SK-N-SH (cell line): ENCODE measurements around the gene PSMB8.

Experiments used
- FOXM1 ChIP-seq: IDR thresholded peaks from 2 replicates; pipeline ENCODE4 v1.4.0; 2012; ENCODE audit warnings: low read depth, mild to moderate bottlenecking
- POLR2AphosphoS5 ChIP-seq: IDR thresholded peaks from 2 replicates; pipeline ENCODE4 v1.6.1; 2012; ENCODE audit warnings: low read depth, low read length
- TAF1 ChIP-seq: IDR thresholded peaks from 2 replicates; pipeline ENCODE4 v1.6.1; 2012; ENCODE audit warnings: low read depth, mild to moderate bottlenecking, low read length, moderate library complexity, borderline replicate concordance
- TF ChIP-seq, protein P1 (sequence below): fragments of 200-600 bp; sonication (generic); IDR thresholded peaks from 2 replicates; pipeline ENCODE4 v1.6.1; 2017; ENCODE audit warnings: antibody characterized with exemption, mild to moderate bottlenecking, moderate library complexity
- TF ChIP-seq, protein P2 (sequence below): fragments of 150-350 bp; IDR thresholded peaks from 2 replicates; pipeline ENCODE4 v1.6.1; 2017; ENCODE audit warnings: antibody characterized with exemption, low read length, low read depth, borderline replicate concordance
- TF ChIP-seq, protein P3 (sequence below): IDR thresholded peaks from 2 replicates; pipeline ENCODE4; 2012
- TF ChIP-seq, protein P4 (sequence below): IDR thresholded peaks from 2 replicates; pipeline ENCODE4 v1.4.0; 2012; ENCODE audit warnings: low read depth

DNA sequence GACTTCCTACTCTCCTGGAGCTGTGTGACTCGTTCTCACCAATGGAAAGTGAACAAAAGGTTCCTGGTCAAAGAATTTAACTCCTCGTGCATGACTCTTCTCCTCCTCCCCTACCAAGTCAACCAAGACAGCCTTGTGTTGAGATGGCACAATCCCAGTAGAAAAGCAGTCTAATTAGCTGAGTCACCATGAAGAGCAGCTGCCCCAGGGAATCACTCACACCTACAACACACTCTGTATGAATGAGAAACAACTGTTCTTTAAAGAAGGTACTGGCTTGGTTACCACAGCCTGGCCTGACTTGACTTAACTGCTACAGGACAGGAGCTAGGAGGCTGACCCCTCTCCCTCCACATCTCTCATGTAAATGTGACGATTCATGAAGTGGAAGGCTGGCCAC lies 24.1 kb downstream of the PSMB8 start:
- TF ChIP-seq, protein P1, sequence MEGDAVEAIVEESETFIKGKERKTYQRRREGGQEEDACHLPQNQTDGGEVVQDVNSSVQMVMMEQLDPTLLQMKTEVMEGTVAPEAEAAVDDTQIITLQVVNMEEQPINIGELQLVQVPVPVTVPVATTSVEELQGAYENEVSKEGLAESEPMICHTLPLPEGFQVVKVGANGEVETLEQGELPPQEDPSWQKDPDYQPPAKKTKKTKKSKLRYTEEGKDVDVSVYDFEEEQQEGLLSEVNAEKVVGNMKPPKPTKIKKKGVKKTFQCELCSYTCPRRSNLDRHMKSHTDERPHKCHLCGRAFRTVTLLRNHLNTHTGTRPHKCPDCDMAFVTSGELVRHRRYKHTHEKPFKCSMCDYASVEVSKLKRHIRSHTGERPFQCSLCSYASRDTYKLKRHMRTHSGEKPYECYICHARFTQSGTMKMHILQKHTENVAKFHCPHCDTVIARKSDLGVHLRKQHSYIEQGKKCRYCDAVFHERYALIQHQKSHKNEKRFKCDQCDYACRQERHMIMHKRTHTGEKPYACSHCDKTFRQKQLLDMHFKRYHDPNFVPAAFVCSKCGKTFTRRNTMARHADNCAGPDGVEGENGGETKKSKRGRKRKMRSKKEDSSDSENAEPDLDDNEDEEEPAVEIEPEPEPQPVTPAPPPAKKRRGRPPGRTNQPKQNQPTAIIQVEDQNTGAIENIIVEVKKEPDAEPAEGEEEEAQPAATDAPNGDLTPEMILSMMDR, result no peak
- TF ChIP-seq, protein P2, sequence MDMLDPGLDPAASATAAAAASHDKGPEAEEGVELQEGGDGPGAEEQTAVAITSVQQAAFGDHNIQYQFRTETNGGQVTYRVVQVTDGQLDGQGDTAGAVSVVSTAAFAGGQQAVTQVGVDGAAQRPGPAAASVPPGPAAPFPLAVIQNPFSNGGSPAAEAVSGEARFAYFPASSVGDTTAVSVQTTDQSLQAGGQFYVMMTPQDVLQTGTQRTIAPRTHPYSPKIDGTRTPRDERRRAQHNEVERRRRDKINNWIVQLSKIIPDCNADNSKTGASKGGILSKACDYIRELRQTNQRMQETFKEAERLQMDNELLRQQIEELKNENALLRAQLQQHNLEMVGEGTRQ, result no peak
- TF ChIP-seq, protein P3, sequence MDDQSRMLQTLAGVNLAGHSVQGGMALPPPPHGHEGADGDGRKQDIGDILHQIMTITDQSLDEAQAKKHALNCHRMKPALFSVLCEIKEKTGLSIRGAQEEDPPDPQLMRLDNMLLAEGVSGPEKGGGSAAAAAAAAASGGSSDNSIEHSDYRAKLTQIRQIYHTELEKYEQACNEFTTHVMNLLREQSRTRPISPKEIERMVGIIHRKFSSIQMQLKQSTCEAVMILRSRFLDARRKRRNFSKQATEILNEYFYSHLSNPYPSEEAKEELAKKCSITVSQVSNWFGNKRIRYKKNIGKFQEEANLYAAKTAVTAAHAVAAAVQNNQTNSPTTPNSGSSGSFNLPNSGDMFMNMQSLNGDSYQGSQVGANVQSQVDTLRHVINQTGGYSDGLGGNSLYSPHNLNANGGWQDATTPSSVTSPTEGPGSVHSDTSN, result no peak
- TF ChIP-seq TAF1 (no peak), FOXM1 (no peak), POLR2AphosphoS5 (no peak)
- TF ChIP-seq, protein P4, sequence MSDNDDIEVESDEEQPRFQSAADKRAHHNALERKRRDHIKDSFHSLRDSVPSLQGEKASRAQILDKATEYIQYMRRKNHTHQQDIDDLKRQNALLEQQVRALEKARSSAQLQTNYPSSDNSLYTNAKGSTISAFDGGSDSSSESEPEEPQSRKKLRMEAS, result no peak
